ENCODE data around the gene DGKQ. TPM values are rescaled to one million over a fixed set of nuclear protein-coding genes. Genes with fewer than 3 reads are reported as not detected.
A peak's percentile ranks its signal among the peaks of the same experiment; 100 is the strongest.

Gene DGKQ
- total RNA-seq, 1 experiment from 2014 or later: 12.4 TPM

DNA sequence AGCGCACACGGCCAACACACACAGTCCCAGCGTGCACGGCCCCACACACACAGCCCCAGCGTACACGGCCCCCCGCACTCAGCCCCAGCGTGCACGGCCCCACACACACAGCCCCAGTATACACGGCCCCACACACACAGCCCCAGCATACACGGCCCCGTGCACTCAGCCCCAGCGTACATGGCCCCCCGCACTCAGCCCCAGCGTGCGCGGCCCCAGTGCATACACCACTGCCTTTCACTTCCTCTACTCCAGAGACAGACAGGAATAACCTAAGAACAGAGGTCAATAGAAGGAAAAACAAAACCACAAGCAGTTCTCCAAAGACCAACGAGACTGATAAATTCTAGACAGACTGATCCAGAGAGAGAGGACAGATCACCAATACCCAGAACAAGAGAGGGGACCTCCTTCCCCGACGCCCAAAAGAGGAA lies 58.3 kb downstream of the DGKQ start:
- Histone ChIP-seq H3K56ac (ENCODE audit: insufficient read length, low read depth, low read length) (no peak overlapping the region), H2BK5ac (ENCODE audit: insufficient read length, low read length) (no peak overlapping the region), H2AK5ac (ENCODE audit: insufficient read length, low read length) (no peak overlapping the region), H3K4ac (ENCODE audit: low read depth, low read length) (no peak overlapping the region), H3K14ac (ENCODE audit: insufficient read depth, low read length) (no peak overlapping the region; the same call in 1 of the 2 replicates), H3K79me1 (ENCODE audit: insufficient read depth, low read depth, low read length, poor library complexity, severe bottlenecking) (peaks cover 9% of the 10 kb centered on the region), H3T11ph (ENCODE audit: low read length) (no peak overlapping the region), H4K20me1 (ENCODE audit: control insufficient read depth, insufficient read depth, insufficient read length) (no peaks in the 10 kb centered on the region), H3K4me1 (ENCODE audit: insufficient read depth, low read length) (no peaks in the 10 kb centered on the region), H2BK15ac (ENCODE audit: low read depth, low read length) (no peak overlapping the region), H4K91ac (ENCODE audit: insufficient read length, low read depth, low read length) (no peak overlapping the region), H3K27ac (ENCODE audit: insufficient read length, low read depth, low read length) (no peak overlapping the region), H3K23ac (ENCODE audit: insufficient read length, low read depth, low read length) (no peak overlapping the region), H2BK12ac (ENCODE audit: insufficient read length, low read depth, low read length) (no peak overlapping the region), H3K4me2 (ENCODE audit: insufficient read depth, insufficient read length, low read length) (no peak overlapping the region), H4K5ac (ENCODE audit: insufficient read length, low read depth, low read length) (no peak overlapping the region), H3K9me3 (ENCODE audit: control insufficient read depth, low read depth, low read length) (no peaks in the 10 kb centered on the region), H3K79me2 (ENCODE audit: insufficient read depth, low read length) (peaks cover 12% of the 10 kb centered on the region; the same call in 1 of the 2 replicates), H2AFZ (ENCODE audit: low read length) (no peak overlapping the region), H3K18ac (ENCODE audit: insufficient read length, low read depth, low read length) (no peak overlapping the region), H2BK20ac (ENCODE audit: low read depth, low read length, poor library complexity, severe bottlenecking) (no peak overlapping the region), H2BK120ac (ENCODE audit: low read depth, low read length, poor library complexity, severe bottlenecking) (no peak overlapping the region), H3K27me3 (ENCODE audit: insufficient read depth, low read length) (no peaks in the 10 kb centered on the region), H4K8ac (replicated peaks; ENCODE audit: insufficient read length, low read depth, low read length) (no peak overlapping the region), H3K23me2 (ENCODE audit: insufficient read length, low read depth, low read length, poor library complexity, severe bottlenecking) (no peaks in the 10 kb centered on the region), H3K9ac (ENCODE audit: extremely low read depth, insufficient read length, low read length) (no peak overlapping the region)
- peak overlapping the region; percentile 0 to 68 (median 30); a peak in 5 of 7 replicates for H3K27ac Mint-ChIP-seq
- WGBS (ENCODE audit: extremely low coverage, insufficient read length, low lambda C conversion rate): no CpG with 5 or more reads among the region's 20 CpGs
- DNase-seq: no peak
- H3K9me3 Mint-ChIP-seq: no peaks in the 10 kb centered on the region
- peaks cover 2 to 18% (median 17%) of the 10 kb centered on the region in 3 experiments; a peak in 5 of 7 replicates for H3K36me3 Mint-ChIP-seq (ENCODE audit: insufficient read depth in 1 of 3, low read depth in 3 of 3)
- H3K27me3 Mint-ChIP-seq (ENCODE audit: low read depth): no peaks in the 10 kb centered on the region; the same call in 1 of the 2 replicates
- H3K4me3 Mint-ChIP-seq: no peak overlapping the region; a peak in 1 of 5 replicates
- TF ChIP-seq, protein P1, sequence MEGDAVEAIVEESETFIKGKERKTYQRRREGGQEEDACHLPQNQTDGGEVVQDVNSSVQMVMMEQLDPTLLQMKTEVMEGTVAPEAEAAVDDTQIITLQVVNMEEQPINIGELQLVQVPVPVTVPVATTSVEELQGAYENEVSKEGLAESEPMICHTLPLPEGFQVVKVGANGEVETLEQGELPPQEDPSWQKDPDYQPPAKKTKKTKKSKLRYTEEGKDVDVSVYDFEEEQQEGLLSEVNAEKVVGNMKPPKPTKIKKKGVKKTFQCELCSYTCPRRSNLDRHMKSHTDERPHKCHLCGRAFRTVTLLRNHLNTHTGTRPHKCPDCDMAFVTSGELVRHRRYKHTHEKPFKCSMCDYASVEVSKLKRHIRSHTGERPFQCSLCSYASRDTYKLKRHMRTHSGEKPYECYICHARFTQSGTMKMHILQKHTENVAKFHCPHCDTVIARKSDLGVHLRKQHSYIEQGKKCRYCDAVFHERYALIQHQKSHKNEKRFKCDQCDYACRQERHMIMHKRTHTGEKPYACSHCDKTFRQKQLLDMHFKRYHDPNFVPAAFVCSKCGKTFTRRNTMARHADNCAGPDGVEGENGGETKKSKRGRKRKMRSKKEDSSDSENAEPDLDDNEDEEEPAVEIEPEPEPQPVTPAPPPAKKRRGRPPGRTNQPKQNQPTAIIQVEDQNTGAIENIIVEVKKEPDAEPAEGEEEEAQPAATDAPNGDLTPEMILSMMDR (conservative IDR thresholded peaks at IDR 0.05): no peak
- H3K4me1 Mint-ChIP-seq: peaks cover 6 to 7% of the 10 kb centered on the region in 2 experiments

Data from H9 (cell line).